T-cell (primary cell): ENCODE data around the gene CHRNA7. TPM values are rescaled to one million over a fixed set of nuclear protein-coding genes. Genes with fewer than 3 reads are reported as not detected.

Experiments used
- ATAC-seq, 4 experiments: fragments of 200-7000 bp in 3 of 4; fragments of 150-1000 bp in 1 of 4; cut with Tn5 transposase; replicated peaks in 1 of 4; 1 replicate in 3 of 4; 2 replicates in 1 of 4; pipeline ENCODE4 v1.10.0; 2021; ENCODE audit warnings: moderate library complexity in 3 of 4, mild to moderate bottlenecking in 2 of 4, moderate number of reproducible peaks in 1 of 4
- CTCF ChIA-PET, 2 donors: fragments of 300-600 bp; sonication (Branson Sonifier 250); formaldehyde crosslinking; loops; one replicate each; lab custom pipeline; 2022; ENCODE audit warnings: antibody characterized with exemption in 2 of 2; lab: Charles Lee
- POLR2A ChIA-PET, 2 donors: fragments of 300-600 bp; sonication (Branson Sonifier 250); formaldehyde crosslinking; loops; one replicate each; lab custom pipeline; 2022; ENCODE audit warnings: antibody characterized with exemption in 2 of 2; lab: Charles Lee
- DNase-seq, 35 experiments: peaks; one replicate each; pipeline versions ENCODE4 v3.0.0 to v3.0.0-alpha.2; 2013 to 2023
- H3K27ac ChIP-seq: one replicate; pipeline ENCODE4 v1.5.1; 2013; ENCODE audit warnings: low read length
- H3K27me3 ChIP-seq, 2 experiments: replicated peaks in 1 of 2; 1 replicate in 1 of 2; 2 replicates in 1 of 2; pipeline versions ENCODE4 v1.6.1 to v1.7.0; 2013; ENCODE audit warnings: low read length in 1 of 2, mixed read lengths in 1 of 2; ENCODE audit not compliant: control insufficient read depth in 2 of 2, insufficient read depth in 2 of 2; ENCODE audit errors: extremely low read depth in 1 of 2
- H3K36me3 ChIP-seq, 2 donors: 1 replicate in 1 of 2; 2 replicates in 1 of 2; pipeline versions ENCODE4 v1.6.1 to v1.7.0; 2013; ENCODE audit warnings: low read length in 1 of 2; ENCODE audit not compliant: control insufficient read depth in 2 of 2, insufficient read depth in 1 of 2; ENCODE audit errors: extremely low read depth in 1 of 2
- H3K4me1 ChIP-seq, 2 experiments: 1 replicate in 1 of 2; 2 replicates in 1 of 2; pipeline versions ENCODE4 v1.6.1 to v1.7.0; 2013; ENCODE audit warnings: low read length in 2 of 2, mixed read lengths in 1 of 2; ENCODE audit not compliant: insufficient read depth in 2 of 2, control insufficient read depth in 1 of 2; ENCODE audit errors: extremely low read depth in 1 of 2
- H3K4me3 ChIP-seq, 2 donors: 1 replicate in 1 of 2; 2 replicates in 1 of 2; pipeline versions ENCODE4 v1.5.1 to v1.7.0; 2013; ENCODE audit warnings: mild to moderate bottlenecking in 2 of 2, low read length in 1 of 2, moderate library complexity in 1 of 2; ENCODE audit not compliant: control insufficient read depth in 1 of 2; ENCODE audit errors: extremely low read depth in 1 of 2
- H3K9me3 ChIP-seq: 2 replicates; pipeline ENCODE4 v1.7.0; 2013
- H3K27ac Mint-ChIP-seq, 2 donors: one replicate each; pipeline ENCODE4 v1.8.0; 2020 to 2021; ENCODE audit warnings: mild to moderate bottlenecking in 2 of 2, mixed read lengths in 2 of 2
- H3K27me3 Mint-ChIP-seq, 2 donors: one replicate each; pipeline ENCODE4 v1.8.0; 2021 to 2022; ENCODE audit warnings: mixed read lengths in 2 of 2
- H3K36me3 Mint-ChIP-seq: one replicate; pipeline ENCODE4 v1.8.0; 2021; ENCODE audit warnings: mixed read lengths
- H3K4me1 Mint-ChIP-seq, 3 donors: one replicate each; pipeline ENCODE4 v1.8.0; 2020 to 2022; ENCODE audit warnings: mixed read lengths in 3 of 3, mild to moderate bottlenecking in 1 of 3
- H3K4me3 Mint-ChIP-seq, 3 donors: one replicate each; pipeline ENCODE4 v1.8.0; 2020 to 2022; ENCODE audit warnings: mild to moderate bottlenecking in 3 of 3, mixed read lengths in 3 of 3, moderate library complexity in 3 of 3
- H3K9me3 Mint-ChIP-seq, 3 donors: one replicate each; pipeline ENCODE4 v1.8.0; 2020 to 2022; ENCODE audit warnings: mixed read lengths in 3 of 3
- WGBS: methylation state at CpG from one replicate; pipeline ENCODE4 v1.1.5; 2013; ENCODE audit warnings: missing lambda C conversion rate; ENCODE audit not compliant: insufficient coverage; 5-methylcytosine and 5-hydroxymethylcytosine counted together
- total RNA-seq, 35 experiments: library from RNA in 6 of 35; stranded (reverse) in 6 of 35; fragments of 120-200 nt in 1 of 35; gene quantifications; one replicate each; pipeline versions ENCODE4 v1.2.1 to v1.2.4 and lab custom pipeline; 2013 to 2026

The CHRNA7 gene
- total RNA-seq, 5 donors from 2014 or later (not counting 1 experiment from before 2014, with no cell fraction given) = 0.16 to 0.79 (median 0.35) TPM; not detected in 2

- Histone ChIP-seq H3K27me3 (peaks cover 0 to 13% of the 10 kb centered on the region in 2 experiments), H3K36me3 (no peaks in the 10 kb centered on the region), H3K4me1 (no peaks in the 10 kb centered on the region), H3K27ac (no peak overlapping the region), H3K9me3 (no peaks in the 10 kb centered on the region), H3K4me3 (no peak overlapping the region)
- CTCF ChIA-PET = interaction anchor here in 1 of 2 donors (0.6 kb wide), 1 partner anchor 1527 kb away, joined by 5 read pairs; no protein-coding TSS in a partner anchor
- Mint-ChIP-seq H3K27me3 (peaks cover 10 to 13% of the 10 kb centered on the region in 2 donors), H3K4me1 (no peaks in the 10 kb centered on the region), H3K9me3 (no peaks in the 10 kb centered on the region), H3K27ac (no peak overlapping the region), H3K4me3 (no peak overlapping the region), H3K36me3 (no peaks in the 10 kb centered on the region)
- ATAC-seq = no peak
- DNase-seq = no peak
- WGBS = 64% methylated on average over 4 of the region's 4 CpGs
- POLR2A ChIA-PET = no interaction called here
Observed at GRCh38 chr15:32117122-32117521, 86.8 kb downstream of the CHRNA7 start.

DNA sequence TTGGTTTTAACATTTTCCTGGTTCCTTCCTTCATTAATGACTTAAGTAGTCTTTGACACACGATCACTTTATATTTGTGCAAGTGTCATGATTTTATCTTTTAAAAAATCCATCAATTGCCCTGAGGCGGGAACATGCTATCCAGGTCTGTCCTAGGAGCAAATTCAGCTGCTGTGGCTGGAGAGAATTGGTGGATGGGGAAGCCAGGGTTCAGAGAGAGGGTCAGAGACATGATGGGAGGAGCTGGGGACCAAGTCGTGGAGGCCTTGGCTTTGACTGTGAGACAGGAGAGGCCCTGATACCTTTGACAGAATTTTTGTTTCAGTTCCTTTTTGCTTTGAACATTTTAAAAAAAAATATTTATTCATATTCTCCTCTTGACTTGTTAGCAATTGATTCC, 89.0 kb downstream of the CHRNA7 start:
- Mint-ChIP-seq H3K27ac (no peak overlapping the region), H3K36me3 (no peaks in the 10 kb centered on the region)
- H3K4me1 ChIP-seq = no peaks in the 10 kb centered on the region

DNA sequence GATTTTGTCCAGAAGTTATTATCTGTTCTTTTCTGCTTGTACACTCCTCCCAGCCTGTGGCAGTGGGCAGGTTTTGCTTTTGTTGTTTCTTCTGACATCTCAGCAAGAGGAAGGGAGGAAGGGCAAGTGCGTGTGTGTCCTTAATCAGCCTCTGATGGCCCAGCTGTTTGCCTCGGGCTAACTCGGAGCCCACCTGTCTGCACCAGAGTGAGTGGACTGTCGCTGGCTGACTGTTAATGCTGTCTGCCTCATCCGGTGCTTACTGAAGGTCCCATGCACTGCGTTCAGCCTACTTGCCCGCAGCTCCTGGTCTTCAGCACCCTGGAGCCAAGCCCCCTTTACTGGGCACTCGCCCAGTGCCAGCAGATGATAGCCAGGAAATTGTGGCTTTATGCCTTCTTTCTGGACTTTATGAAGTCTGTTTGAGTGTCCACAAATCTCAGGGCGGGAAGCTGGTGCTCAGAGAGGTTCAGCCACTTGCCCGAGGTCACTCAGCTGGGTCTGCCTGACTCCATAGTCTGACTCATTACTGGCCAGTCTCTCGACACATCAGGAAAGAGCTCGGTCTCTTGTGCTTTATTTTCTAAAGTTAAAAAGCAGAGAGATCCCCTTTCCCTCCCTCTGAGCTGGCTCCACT, 89.5 kb downstream of the CHRNA7 start:
- H3K9me3 ChIP-seq = no peaks in the 10 kb centered on the region
- ATAC-seq = no peak
- no peak overlapping the region for H3K4me3 ChIP-seq
- Mint-ChIP-seq H3K9me3 (no peaks in the 10 kb centered on the region), H3K4me3 (no peak overlapping the region), H3K36me3 (no peaks in the 10 kb centered on the region), H3K4me1 (no peaks in the 10 kb centered on the region), H3K27me3 (peaks cover 16 to 18% of the 10 kb centered on the region in 2 donors), H3K27ac (no peak overlapping the region)
- ChIA-PET CTCF (no interaction called here), POLR2A (no interaction called here)
- no peaks in the 10 kb centered on the region for H3K36me3 ChIP-seq
- H3K27me3 ChIP-seq = peaks cover 0 to 10% of the 10 kb centered on the region in 2 experiments
- DNase-seq = no peak
- H3K4me1 ChIP-seq = no peaks in the 10 kb centered on the region
- 79% methylated on average over 10 of the region's 12 CpGs for WGBS
- H3K27ac ChIP-seq = no peak overlapping the region

More for the DNA sequence above, 89.0 kb downstream of the CHRNA7 start:
- no peak overlapping the region for H3K4me3 ChIP-seq
- Mint-ChIP-seq H3K4me3 (no peak overlapping the region), H3K9me3 (no peaks in the 10 kb centered on the region), H3K27me3 (peaks cover 13 to 15% of the 10 kb centered on the region in 2 donors), H3K4me1 (no peaks in the 10 kb centered on the region)
- ATAC-seq (no peak), DNase-seq (no peak)
- H3K27me3 ChIP-seq = peaks cover 0 to 13% of the 10 kb centered on the region in 2 experiments
- no peak overlapping the region for H3K27ac ChIP-seq
- no peaks in the 10 kb centered on the region for H3K36me3 ChIP-seq
- POLR2A ChIA-PET = no interaction called here
- 50% methylated on average over 1 of the region's 3 CpGs for WGBS
- CTCF ChIA-PET = no interaction called here
- no peaks in the 10 kb centered on the region for H3K9me3 ChIP-seq

DNA sequence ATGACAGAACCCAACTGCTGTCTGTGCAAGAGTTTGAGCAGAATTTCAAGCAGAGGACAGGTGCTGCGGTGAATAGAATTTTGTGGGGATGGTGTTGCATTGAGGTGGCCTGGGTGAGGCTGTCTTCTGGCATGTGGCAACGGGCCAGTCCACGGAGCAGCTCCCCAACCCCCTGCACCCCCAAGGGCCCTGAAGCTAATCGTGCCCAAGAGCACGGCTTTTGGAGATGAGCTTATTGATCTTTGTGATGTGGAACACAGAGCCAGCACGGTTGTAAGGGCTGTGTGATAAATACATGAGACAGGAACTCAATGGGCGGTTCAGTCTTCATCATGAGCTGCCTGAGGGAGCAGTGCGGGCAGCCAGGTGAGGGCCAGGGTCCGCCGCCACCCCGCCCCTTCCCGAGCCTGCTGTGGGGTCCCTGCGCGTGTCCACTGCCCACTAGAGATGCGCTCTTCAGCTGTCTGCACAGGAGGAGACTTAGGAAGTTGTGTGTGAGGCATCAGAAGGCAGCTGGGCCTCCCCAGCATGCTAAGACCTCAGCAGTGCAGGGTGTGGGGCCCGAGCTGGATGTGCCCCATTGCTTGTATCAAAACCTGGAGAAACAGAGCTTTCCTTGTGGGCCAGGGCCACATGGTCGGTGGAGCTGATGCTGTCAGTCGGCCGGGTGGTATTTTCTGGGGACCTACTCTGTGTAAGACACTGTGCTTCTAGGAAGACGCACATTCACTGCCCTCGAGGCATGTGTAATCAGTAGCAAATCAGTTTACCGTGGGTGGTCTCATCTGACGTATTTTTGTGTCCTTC, 90.5 kb downstream of the CHRNA7 start:
- DNase-seq (no peak), ATAC-seq (no peak)
- no peak overlapping the region for H3K27ac Mint-ChIP-seq
- H3K4me1 Mint-ChIP-seq = no peaks in the 10 kb centered on the region
- H3K4me3 Mint-ChIP-seq = no peak overlapping the region
- WGBS = 80% methylated on average over 13 of the region's 23 CpGs
- H3K9me3 Mint-ChIP-seq = no peaks in the 10 kb centered on the region
- Histone ChIP-seq H3K27me3 (peaks cover 0 to 5% of the 10 kb centered on the region in 2 experiments), H3K4me1 (no peaks in the 10 kb centered on the region), H3K36me3 (no peaks in the 10 kb centered on the region), H3K27ac (no peak overlapping the region), H3K9me3 (no peaks in the 10 kb centered on the region), H3K4me3 (no peak overlapping the region)
- no peaks in the 10 kb centered on the region for H3K36me3 Mint-ChIP-seq
- CTCF ChIA-PET = no interaction called here
- H3K27me3 Mint-ChIP-seq = peaks cover 13 to 17% of the 10 kb centered on the region in 2 donors
- POLR2A ChIA-PET = no interaction called here

GRCh38 chr15:32121384-32121695, 91.0 kb downstream of the CHRNA7 start:
- DNase-seq (no peak), ATAC-seq (no peak)
- no peak overlapping the region for H3K27ac ChIP-seq
- CTCF ChIA-PET = no interaction called here
- Mint-ChIP-seq H3K4me3 (no peak overlapping the region), H3K9me3 (no peaks in the 10 kb centered on the region), H3K27me3 (peaks cover 13 to 17% of the 10 kb centered on the region in 2 donors), H3K4me1 (no peaks in the 10 kb centered on the region), H3K36me3 (no peaks in the 10 kb centered on the region), H3K27ac (no peak overlapping the region)
- peaks cover 0 to 5% of the 10 kb centered on the region in 2 experiments for H3K27me3 ChIP-seq
- no peak overlapping the region for H3K4me3 ChIP-seq
- no peaks in the 10 kb centered on the region for H3K4me1 ChIP-seq
- POLR2A ChIA-PET = no interaction called here
- 85% methylated on average over 6 of the region's 6 CpGs for WGBS
- no peaks in the 10 kb centered on the region for H3K36me3 ChIP-seq
- no peaks in the 10 kb centered on the region for H3K9me3 ChIP-seq

DNA sequence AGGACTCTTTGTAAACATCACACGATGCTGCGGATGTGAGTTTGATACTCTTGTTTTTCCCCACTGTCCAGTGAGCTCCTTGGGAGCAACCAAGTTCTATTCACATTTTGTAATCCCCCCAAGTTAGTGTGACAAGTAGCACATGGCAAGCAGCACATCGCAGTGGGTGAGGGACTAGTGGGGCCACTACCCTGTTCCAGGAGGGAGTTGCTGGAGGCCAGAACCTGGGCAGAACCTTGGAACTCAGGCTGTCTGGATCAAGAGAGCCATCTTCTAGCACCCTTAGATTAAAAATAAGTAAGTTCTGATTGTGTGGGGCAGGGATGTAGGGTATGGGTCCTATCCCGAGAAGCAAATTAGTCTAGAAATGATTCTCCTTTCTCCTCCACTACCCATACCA, 91.7 kb downstream of the CHRNA7 start:
- no peaks in the 10 kb centered on the region for H3K4me1 Mint-ChIP-seq
- H3K4me3 Mint-ChIP-seq = no peak overlapping the region
- H3K36me3 ChIP-seq = no peaks in the 10 kb centered on the region
- ChIA-PET CTCF (no interaction called here), POLR2A (no interaction called here)
- no peak overlapping the region for H3K27ac Mint-ChIP-seq
- H3K27me3 Mint-ChIP-seq = peaks cover 13 to 17% of the 10 kb centered on the region in 2 donors
- 86% methylated on average over 1 of the region's 4 CpGs for WGBS
- H3K4me3 ChIP-seq = no peak overlapping the region
- ATAC-seq (no peak), DNase-seq (no peak)
- H3K4me1 ChIP-seq = no peaks in the 10 kb centered on the region
- peaks cover 0 to 5% of the 10 kb centered on the region in 2 experiments for H3K27me3 ChIP-seq
- no peaks in the 10 kb centered on the region for H3K9me3 ChIP-seq
- no peak overlapping the region for H3K27ac ChIP-seq
- H3K36me3 Mint-ChIP-seq = no peaks in the 10 kb centered on the region
- H3K9me3 Mint-ChIP-seq = no peaks in the 10 kb centered on the region
